HepG2 (cell line): Measurements from ENCODE around the gene DNAJC10. TPM values are rescaled to one million over a fixed set of nuclear protein-coding genes. Genes with fewer than 3 reads are reported as not detected.

Experiments
- ATF7 ChIP-seq, 2 experiments: fragments of 450-650 bp in 1 of 2; sonication (generic) in 1 of 2; formaldehyde crosslinking in 1 of 2; IDR thresholded peaks; 2 replicates each; pipeline versions ENCODE4 v1.4.0 to v1.6.1; 2016 to 2020; ENCODE audit warnings: antibody characterized with exemption in 1 of 2, mild to moderate bottlenecking in 1 of 2, missing genetic modification reagents in 1 of 2
- FOSL2 ChIP-seq: sonication (generic); formaldehyde crosslinking; IDR thresholded peaks from 2 replicates; pipeline ENCODE4 v1.4.0; 2020; ENCODE audit warnings: missing genetic modification reagents
- IKZF1 ChIP-seq: fragments of 450-650 bp; IDR thresholded peaks from 2 replicates; pipeline ENCODE4 v1.7.1; 2016
- ISL2 ChIP-seq: sonication (generic); formaldehyde crosslinking; IDR thresholded peaks from 2 replicates; pipeline ENCODE4 v1.5.0; 2020; ENCODE audit warnings: missing genetic modification reagents
- LBX2 ChIP-seq: sonication (generic); formaldehyde crosslinking; IDR thresholded peaks from 2 replicates; pipeline ENCODE4 v1.5.0; 2020; ENCODE audit warnings: missing genetic modification reagents, mild to moderate bottlenecking, borderline replicate concordance
- MBNL3 ChIP-seq: fragments of 250-450 bp; sonication (Bioruptor Pico); conservative IDR thresholded peaks from 2 replicates; pipeline ENCODE4 v1.8.0; 2022; ENCODE audit warnings: mild to moderate bottlenecking, inconsistent platforms
- NFIC ChIP-seq: IDR thresholded peaks from 2 replicates; pipeline ENCODE4 v1.6.1; 2012; ENCODE audit warnings: mild to moderate bottlenecking, low read length, inconsistent platforms
- NPAS2 ChIP-seq: sonication (generic); formaldehyde crosslinking; IDR thresholded peaks from 2 replicates; pipeline ENCODE4 v1.8.0; 2022; ENCODE audit warnings: mild to moderate bottlenecking, missing genetic modification reagents, borderline replicate concordance
- PRMT3 ChIP-seq: sonication (generic); formaldehyde crosslinking; IDR thresholded peaks from 2 replicates; pipeline ENCODE4 v1.8.1; 2022; ENCODE audit warnings: low read depth, mild to moderate bottlenecking, moderate library complexity, missing genetic modification reagents, borderline replicate concordance
- RFX5 ChIP-seq: IDR thresholded peaks from 2 replicates; pipeline ENCODE4 v1.6.1; 2011; ENCODE audit warnings: low read depth, low read length, improper control_type of control experiment
- SRSF1 ChIP-seq: fragments of 200-400 bp; formaldehyde crosslinking; optimal IDR thresholded peaks from 2 replicates; pipeline ENCODE3; 2017; ENCODE audit warnings: mild to moderate bottlenecking, low read depth, low read length, moderate library complexity
- ZC3H13 ChIP-seq: sonication (generic); formaldehyde crosslinking; IDR thresholded peaks from 2 replicates; pipeline ENCODE4 v1.8.1; 2023; ENCODE audit warnings: mild to moderate bottlenecking, missing genetic modification reagents, moderate library complexity
- ZEB1 ChIP-seq: IDR thresholded peaks from 2 replicates; pipeline ENCODE4 v1.6.1; 2012; ENCODE audit warnings: mild to moderate bottlenecking, low read depth, inconsistent platforms; ENCODE audit not compliant: insufficient replicate concordance
- ZFP36L2 ChIP-seq: sonication (generic); formaldehyde crosslinking; IDR thresholded peaks from 2 replicates; pipeline ENCODE4 v1.4.0; 2020; ENCODE audit warnings: missing genetic modification reagents
- ZMAT5 ChIP-seq: sonication (generic); formaldehyde crosslinking; IDR thresholded peaks from 2 replicates; pipeline ENCODE4 v1.5.0; 2020; ENCODE audit warnings: mild to moderate bottlenecking, low read depth, missing genetic modification reagents, borderline replicate concordance
- ZNF12 ChIP-seq: sonication (generic); formaldehyde crosslinking; IDR thresholded peaks from 2 replicates; pipeline ENCODE4 v1.5.0; 2020; ENCODE audit warnings: missing genetic modification reagents
- ZNF251 ChIP-seq: sonication (generic); formaldehyde crosslinking; IDR thresholded peaks from 2 replicates; pipeline ENCODE4 v1.9.0; 2021; ENCODE audit warnings: mild to moderate bottlenecking, missing genetic modification reagents
- ZNF34 ChIP-seq: sonication (generic); formaldehyde crosslinking; IDR thresholded peaks from 2 replicates; pipeline ENCODE4 v1.4.0; 2020; ENCODE audit warnings: mild to moderate bottlenecking, missing genetic modification reagents, borderline replicate concordance
- ZNF367 ChIP-seq: sonication (generic); formaldehyde crosslinking; IDR thresholded peaks from 2 replicates; pipeline ENCODE4 v1.4.0; 2020; ENCODE audit warnings: missing genetic modification reagents, borderline replicate concordance
- ZNF576 ChIP-seq: sonication (generic); formaldehyde crosslinking; IDR thresholded peaks from 2 replicates; pipeline ENCODE4 v1.4.0; 2020; ENCODE audit warnings: mild to moderate bottlenecking, missing genetic modification reagents
- ZNF644 ChIP-seq: IDR thresholded peaks from 2 replicates; pipeline ENCODE4 v1.6.1; 2016; ENCODE audit warnings: low read depth
- ZNF674 ChIP-seq: sonication (generic); formaldehyde crosslinking; IDR thresholded peaks from 2 replicates; pipeline ENCODE4 v1.5.0; 2020; ENCODE audit warnings: low read depth, mild to moderate bottlenecking, missing genetic modification reagents
- polyA plus RNA-seq, 8 experiments: library from polyadenylated mRNA; depleted of rRNA in 3 of 8; stranded (reverse) in 7 of 8; unstranded in 1 of 8; fragments of >200 nt; fragmentation: Illumina TruSeq in 4 of 8; extraction: Trizol in 4 of 8; gene quantifications; 2 replicates each; pipeline versions ENCODE4 v1.2.1 to v1.2.3, GENCODE V29; 2011 to 2016; ENCODE audit warnings: low read depth in 4 of 8, missing spikeins in 1 of 8, mixed read lengths in 1 of 8; ENCODE audit not compliant: insufficient read depth in 1 of 8
- total RNA-seq, 5 experiments: library from RNA; depleted of rRNA; stranded (reverse); fragments of >200 nt; fragmentation: Illumina TruSeq; extraction: Trizol; gene quantifications; 2 replicates each; pipeline ENCODE4 v1.2.3, GENCODE V29; 2016; ENCODE audit warnings: low read depth in 1 of 5

The DNAJC10 gene
- total and polyA plus RNA-seq, 2 of the 13 experiments (the other 11 are each of a cell fraction or from before 2014, with no cell fraction given), result 44.1 to 178 TPM

GRCh38 chr2:182716650-182716979, 558 bp downstream of the DNAJC10 start (continued):
- TF ChIP-seq ZMAT5 (CRISPR knock-in tag) (no peak), ZNF34 (CRISPR knock-in tag) (0 out of 2 replicates have a peak, but pooled peaks have one; percentile 6), ZNF251 (no peak), IKZF1 (no peak), ZNF367 (no peak), ZNF12 (CRISPR knock-in tag) (no peak), ZNF674 (CRISPR knock-in tag) (no peak), ZNF644 (CRISPR knock-in tag) (no peak), ISL2 (CRISPR knock-in tag) (no peak), MBNL3 (CRISPR knock-in tag) (no peak), SRSF1 (peak; percentile 3), RFX5 (no peak), LBX2 (CRISPR knock-in tag) (no peak), ZC3H13 (CRISPR knock-in tag) (no peak), NFIC (no peak), ATF7 (IDR thresholded peaks at IDR 0.05) (no peak), ATF7 (CRISPR knock-in tag; IDR thresholded peaks at IDR 0.05) (no peak), PRMT3 (CRISPR knock-in tag) (no peak), ZEB1 (peak; percentile 93), NPAS2 (CRISPR knock-in tag) (no peak), ZFP36L2 (CRISPR knock-in tag) (no peak), FOSL2 (no peak), ZNF576 (no peak)
